Neural cell (in vitro differentiated cells): ENCODE data around the gene SLC16A8. TPM values are rescaled to one million over a fixed set of nuclear protein-coding genes. Genes with fewer than 3 reads are reported as not detected.

Experiments used
- H2AFZ ChIP-seq: fragments of 200-600, 300-800 bp; sonication (generic), shearing (Covaris generic); 2 replicates; pipeline ENCODE4 v1.6.0; 2014; ENCODE audit warnings: low read depth, mild to moderate bottlenecking, antibody characterized with exemption, low read length, moderate library complexity
- H3F3A ChIP-seq: fragments of 200-600 bp; shearing (Covaris generic); 2 replicates; pipeline ENCODE4 v1.6.1; 2016; ENCODE audit warnings: mild to moderate bottlenecking, moderate library complexity, mixed read lengths, antibody characterized with exemption, low read length; ENCODE audit not compliant: insufficient read depth, poor library complexity, severe bottlenecking
- H3K27ac ChIP-seq: fragments of 200-600, 300-800 bp; sonication (generic), shearing (Covaris generic); 2 replicates; pipeline ENCODE4 v1.5.1; 2014; ENCODE audit warnings: mild to moderate bottlenecking, low read length, moderate library complexity
- H3K27me3 ChIP-seq: fragments of 300-800, 200-600 bp; sonication (generic), shearing (Covaris generic); 2 replicates; pipeline ENCODE4 v1.6.0; 2014; ENCODE audit warnings: mild to moderate bottlenecking, low read depth, low read length, moderate library complexity; ENCODE audit not compliant: insufficient read depth
- H3K36me3 ChIP-seq: fragments of 300-800, 200-600 bp; sonication (generic), shearing (Covaris generic); 2 replicates; pipeline ENCODE4 v1.5.1; 2014; ENCODE audit warnings: mild to moderate bottlenecking, antibody characterized with exemption, low read length, moderate library complexity; ENCODE audit not compliant: insufficient read depth
- H3K4me2 ChIP-seq: fragments of 300-800, 200-600 bp; sonication (generic), shearing (Covaris generic); 2 replicates; pipeline ENCODE4 v1.6.0; 2014; ENCODE audit warnings: mild to moderate bottlenecking, low read length
- H3K4me3 ChIP-seq: fragments of 300-800, 200-600 bp; sonication (generic), shearing (Covaris generic); 2 replicates; pipeline ENCODE4 v1.5.1; 2014; ENCODE audit warnings: mild to moderate bottlenecking, low read length, moderate library complexity
- H3K79me2 ChIP-seq: fragments of 200-600 bp; shearing (Covaris generic); replicated peaks from 2 replicates; pipeline ENCODE4 v1.6.0; 2014; ENCODE audit warnings: mild to moderate bottlenecking, low read length, moderate library complexity; ENCODE audit not compliant: insufficient read depth
- H3K9ac ChIP-seq: fragments of 300-800, 200-600 bp; sonication (generic), shearing (Covaris generic); 2 replicates; pipeline ENCODE4 v1.6.1; 2016; ENCODE audit warnings: mild to moderate bottlenecking, low read length, mixed read lengths
- H3K9me2 ChIP-seq: fragments of 200-600 bp; shearing (Covaris generic); 2 replicates; pipeline ENCODE4 v1.6.1; 2016; ENCODE audit warnings: mild to moderate bottlenecking, low read length, mixed read lengths; ENCODE audit not compliant: insufficient read depth
- H3K9me3 ChIP-seq: fragments of 200-600, 300-800 bp; sonication (generic), shearing (Covaris generic); 2 replicates; pipeline ENCODE4 v1.6.1; 2016; ENCODE audit warnings: mild to moderate bottlenecking, mixed run types, low read length, moderate library complexity, mixed read lengths
- H4K20me1 ChIP-seq: fragments of 200-600 bp; shearing (Covaris generic); 2 replicates; pipeline ENCODE4 v1.6.1; 2016; ENCODE audit warnings: mild to moderate bottlenecking, mixed run types; ENCODE audit not compliant: insufficient read depth
- EP300 ChIP-seq: fragments of 450-650 bp; conservative IDR thresholded peaks from 2 replicates; pipeline ENCODE4 v1.6.1; 2014; ENCODE audit warnings: antibody characterized with exemption, mild to moderate bottlenecking, moderate library complexity; ENCODE audit not compliant: poor library complexity, severe bottlenecking
- EZH2 ChIP-seq: fragments of 200-600, 300-800 bp; shearing (Covaris generic), sonication (generic); IDR thresholded peaks from 2 replicates; pipeline ENCODE4 v1.6.1; 2014; ENCODE audit warnings: antibody characterized with exemption, low read length, borderline replicate concordance, mild to moderate bottlenecking; ENCODE audit not compliant: insufficient read depth, poor library complexity, severe bottlenecking
- MXI1 ChIP-seq: fragments of 450-650 bp; conservative IDR thresholded peaks from 2 replicates; pipeline ENCODE4 v1.6.1; 2014; ENCODE audit warnings: antibody characterized with exemption, mild to moderate bottlenecking; ENCODE audit not compliant: poor library complexity, severe bottlenecking
- POLR2AphosphoS5 ChIP-seq: IDR thresholded peaks from 2 replicates; pipeline ENCODE4 v1.6.1; 2012
- RAD21 ChIP-seq: fragments of 450-650 bp; conservative IDR thresholded peaks from 2 replicates; pipeline ENCODE4 v1.6.1; 2014; ENCODE audit warnings: antibody characterized with exemption, mild to moderate bottlenecking, moderate library complexity
- SMC3 ChIP-seq: fragments of 450-650 bp; conservative IDR thresholded peaks from 2 replicates; pipeline ENCODE4 v1.6.1; 2014; ENCODE audit warnings: antibody characterized with exemption, mild to moderate bottlenecking, moderate library complexity; ENCODE audit not compliant: poor library complexity
- TAF1 ChIP-seq: IDR thresholded peaks from 2 replicates; pipeline ENCODE4 v1.6.1; 2012; ENCODE audit warnings: low read depth
- polyA plus RNA-seq: library from polyadenylated mRNA; depleted of rRNA; stranded (reverse); fragments of >200 nt; gene quantifications from 2 replicates; pipeline ENCODE4 v1.2.3, GENCODE V29; 2014
- TF ChIP-seq, protein P1 (sequence below): IDR thresholded peaks from 2 replicates; pipeline ENCODE4 v1.6.1; 2012; ENCODE audit warnings: borderline replicate concordance
- TF ChIP-seq, protein P2 (sequence below): fragments of 450-650 bp; IDR thresholded peaks from 2 replicates; pipeline ENCODE4 v1.5.1; 2014; ENCODE audit warnings: antibody characterized with exemption, mild to moderate bottlenecking, moderate library complexity; ENCODE audit not compliant: poor library complexity, severe bottlenecking

SLC16A8 gene
- polyA plus RNA-seq, 1 donor from 2014 or later, result not detected

DNA sequence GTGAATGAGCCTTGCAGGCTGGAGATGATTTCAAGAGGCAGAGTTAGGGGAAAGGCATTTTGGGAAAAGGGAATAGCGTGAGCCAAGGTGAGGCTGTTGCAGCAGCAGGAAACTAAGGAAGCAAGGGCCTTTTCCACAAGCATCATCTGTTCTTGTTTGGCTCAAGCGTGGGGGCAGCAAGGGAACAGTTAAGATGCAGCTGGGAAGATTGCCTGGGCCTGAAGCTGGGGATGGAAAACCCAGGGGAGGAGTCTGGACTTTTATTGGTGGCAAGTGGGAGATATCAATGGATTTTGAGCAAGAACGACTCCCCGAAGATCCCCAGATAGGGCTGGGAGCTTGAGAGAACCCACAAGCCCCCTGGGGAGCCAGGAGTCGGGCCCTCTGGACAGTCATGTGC, 54.1 kb downstream of the SLC16A8 start:
- no peak overlapping the region for H3K4me2 ChIP-seq
- no peak overlapping the region for H3K4me3 ChIP-seq
- H3K27ac ChIP-seq, result no peak overlapping the region
- H3K36me3 ChIP-seq, result no peaks in the 10 kb centered on the region
- H3K9me2 ChIP-seq, result no peaks in the 10 kb centered on the region
- H3K9ac ChIP-seq, result no peak overlapping the region
- no peaks in the 10 kb centered on the region for H4K20me1 ChIP-seq
- no peak for TF ChIP-seq MXI1
- TF ChIP-seq SMC3, result no peak
- no peak for TF ChIP-seq EP300
- TF ChIP-seq, protein P1, sequence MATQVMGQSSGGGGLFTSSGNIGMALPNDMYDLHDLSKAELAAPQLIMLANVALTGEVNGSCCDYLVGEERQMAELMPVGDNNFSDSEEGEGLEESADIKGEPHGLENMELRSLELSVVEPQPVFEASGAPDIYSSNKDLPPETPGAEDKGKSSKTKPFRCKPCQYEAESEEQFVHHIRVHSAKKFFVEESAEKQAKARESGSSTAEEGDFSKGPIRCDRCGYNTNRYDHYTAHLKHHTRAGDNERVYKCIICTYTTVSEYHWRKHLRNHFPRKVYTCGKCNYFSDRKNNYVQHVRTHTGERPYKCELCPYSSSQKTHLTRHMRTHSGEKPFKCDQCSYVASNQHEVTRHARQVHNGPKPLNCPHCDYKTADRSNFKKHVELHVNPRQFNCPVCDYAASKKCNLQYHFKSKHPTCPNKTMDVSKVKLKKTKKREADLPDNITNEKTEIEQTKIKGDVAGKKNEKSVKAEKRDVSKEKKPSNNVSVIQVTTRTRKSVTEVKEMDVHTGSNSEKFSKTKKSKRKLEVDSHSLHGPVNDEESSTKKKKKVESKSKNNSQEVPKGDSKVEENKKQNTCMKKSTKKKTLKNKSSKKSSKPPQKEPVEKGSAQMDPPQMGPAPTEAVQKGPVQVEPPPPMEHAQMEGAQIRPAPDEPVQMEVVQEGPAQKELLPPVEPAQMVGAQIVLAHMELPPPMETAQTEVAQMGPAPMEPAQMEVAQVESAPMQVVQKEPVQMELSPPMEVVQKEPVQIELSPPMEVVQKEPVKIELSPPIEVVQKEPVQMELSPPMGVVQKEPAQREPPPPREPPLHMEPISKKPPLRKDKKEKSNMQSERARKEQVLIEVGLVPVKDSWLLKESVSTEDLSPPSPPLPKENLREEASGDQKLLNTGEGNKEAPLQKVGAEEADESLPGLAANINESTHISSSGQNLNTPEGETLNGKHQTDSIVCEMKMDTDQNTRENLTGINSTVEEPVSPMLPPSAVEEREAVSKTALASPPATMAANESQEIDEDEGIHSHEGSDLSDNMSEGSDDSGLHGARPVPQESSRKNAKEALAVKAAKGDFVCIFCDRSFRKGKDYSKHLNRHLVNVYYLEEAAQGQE, result no peak
- TF ChIP-seq POLR2AphosphoS5, result no peak
- TF ChIP-seq, protein P2, sequence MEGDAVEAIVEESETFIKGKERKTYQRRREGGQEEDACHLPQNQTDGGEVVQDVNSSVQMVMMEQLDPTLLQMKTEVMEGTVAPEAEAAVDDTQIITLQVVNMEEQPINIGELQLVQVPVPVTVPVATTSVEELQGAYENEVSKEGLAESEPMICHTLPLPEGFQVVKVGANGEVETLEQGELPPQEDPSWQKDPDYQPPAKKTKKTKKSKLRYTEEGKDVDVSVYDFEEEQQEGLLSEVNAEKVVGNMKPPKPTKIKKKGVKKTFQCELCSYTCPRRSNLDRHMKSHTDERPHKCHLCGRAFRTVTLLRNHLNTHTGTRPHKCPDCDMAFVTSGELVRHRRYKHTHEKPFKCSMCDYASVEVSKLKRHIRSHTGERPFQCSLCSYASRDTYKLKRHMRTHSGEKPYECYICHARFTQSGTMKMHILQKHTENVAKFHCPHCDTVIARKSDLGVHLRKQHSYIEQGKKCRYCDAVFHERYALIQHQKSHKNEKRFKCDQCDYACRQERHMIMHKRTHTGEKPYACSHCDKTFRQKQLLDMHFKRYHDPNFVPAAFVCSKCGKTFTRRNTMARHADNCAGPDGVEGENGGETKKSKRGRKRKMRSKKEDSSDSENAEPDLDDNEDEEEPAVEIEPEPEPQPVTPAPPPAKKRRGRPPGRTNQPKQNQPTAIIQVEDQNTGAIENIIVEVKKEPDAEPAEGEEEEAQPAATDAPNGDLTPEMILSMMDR, result no peak
- H2AFZ ChIP-seq, result no peak overlapping the region
- H3F3A ChIP-seq, result no peaks in the 10 kb centered on the region
- H3K79me2 ChIP-seq, result no peaks in the 10 kb centered on the region
- no peaks in the 10 kb centered on the region for H3K27me3 ChIP-seq
- no peaks in the 10 kb centered on the region for H3K9me3 ChIP-seq

DNA sequence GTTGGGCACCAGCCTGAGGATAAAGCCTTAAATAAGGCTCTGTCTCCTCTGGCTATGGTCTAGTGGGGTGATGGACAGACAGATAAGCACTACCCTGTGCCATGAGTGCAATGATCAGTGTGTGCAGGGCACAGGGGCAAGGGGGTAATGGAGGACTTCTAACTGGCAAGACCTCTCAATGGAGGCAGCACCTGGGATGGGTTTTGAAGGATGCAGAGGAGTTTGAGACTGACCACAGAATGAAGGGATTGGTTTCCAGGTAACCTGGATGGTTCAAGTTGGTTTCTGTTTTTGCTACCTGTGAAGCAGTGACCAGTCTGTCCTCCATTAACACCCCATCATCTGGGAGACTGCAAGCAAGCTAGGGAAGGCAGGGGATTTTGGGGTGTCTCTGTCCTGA, 54.6 kb downstream of the SLC16A8 start:
- H3K4me3 ChIP-seq, result no peak overlapping the region
- H3K9me3 ChIP-seq, result no peaks in the 10 kb centered on the region
- no peak overlapping the region for H3K4me2 ChIP-seq
- no peak overlapping the region for H3K9ac ChIP-seq
- no peak overlapping the region for H3K27ac ChIP-seq
- H4K20me1 ChIP-seq, result no peaks in the 10 kb centered on the region
- no peaks in the 10 kb centered on the region for H3K36me3 ChIP-seq
- H3K27me3 ChIP-seq, result no peaks in the 10 kb centered on the region
- H3K79me2 ChIP-seq, result no peaks in the 10 kb centered on the region
- no peaks in the 10 kb centered on the region for H3K9me2 ChIP-seq
- no peaks in the 10 kb centered on the region for H3F3A ChIP-seq
- TF ChIP-seq TAF1 (no peak), EP300 (no peak), RAD21 (no peak), MXI1 (no peak)
- no peak overlapping the region for H2AFZ ChIP-seq

DNA sequence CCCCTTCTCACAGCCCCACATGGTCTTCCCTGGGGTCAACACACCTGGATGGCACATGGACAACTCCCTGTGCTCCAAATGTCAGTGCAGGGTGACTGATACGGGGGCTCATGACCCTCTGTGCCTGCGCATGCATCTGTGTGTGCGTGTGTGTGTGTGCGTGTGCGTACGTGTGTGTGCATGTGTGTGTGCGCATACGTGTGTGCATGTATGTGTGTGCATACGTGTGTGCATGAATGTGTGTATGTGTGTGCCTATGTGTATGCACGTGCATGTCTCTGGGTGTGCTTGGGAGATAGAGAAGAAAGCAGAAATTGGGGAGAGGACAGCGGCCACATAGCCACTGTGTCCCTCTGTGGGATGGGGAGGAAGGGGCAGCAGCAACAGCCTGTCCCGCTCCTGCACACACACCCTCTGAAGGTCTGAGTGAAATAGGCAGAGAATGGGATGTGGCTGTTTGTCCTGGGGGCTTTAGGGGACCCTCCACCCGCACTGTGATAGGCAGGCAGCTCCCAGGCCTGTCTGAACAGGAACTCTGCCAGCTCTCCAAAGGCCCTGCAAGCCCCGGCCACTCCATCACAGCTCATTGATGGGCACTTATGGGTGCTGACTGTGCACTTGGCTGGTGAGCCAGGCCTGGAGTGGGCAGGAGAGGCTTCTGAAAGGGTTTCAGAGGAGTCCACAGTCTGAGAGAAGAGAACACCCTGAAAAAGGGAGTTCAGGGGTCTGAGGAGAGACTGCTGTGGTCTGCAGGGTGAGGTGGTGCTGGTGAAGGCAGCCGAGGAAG, 55.4 kb downstream of the SLC16A8 start:
- H3K9ac ChIP-seq, result no peak overlapping the region
- TF ChIP-seq EP300, result no peak
- no peak for TF ChIP-seq MXI1
- TF ChIP-seq EZH2, result no peak
- TF ChIP-seq, protein P2, result no peak
- no peaks in the 10 kb centered on the region for H3K9me2 ChIP-seq
- H3F3A ChIP-seq, result no peaks in the 10 kb centered on the region
- H3K27me3 ChIP-seq, result no peaks in the 10 kb centered on the region
- H3K79me2 ChIP-seq, result no peaks in the 10 kb centered on the region
- no peaks in the 10 kb centered on the region for H3K36me3 ChIP-seq
- H3K9me3 ChIP-seq, result no peaks in the 10 kb centered on the region
- no peak overlapping the region for H2AFZ ChIP-seq
- no peak overlapping the region for H3K4me2 ChIP-seq
- H3K27ac ChIP-seq, result no peak overlapping the region
- no peaks in the 10 kb centered on the region for H4K20me1 ChIP-seq
- no peak overlapping the region for H3K4me3 ChIP-seq
